ENCODE data around the gene SHOC1.

GRCh38 chr9:111803924-111804323, 9.2 kb upstream of the SHOC1 start:
- TF ChIP-seq CTCF (IDR thresholded peaks at IDR 0.05), result no peak
- TF ChIP-seq EZH2 (IDR thresholded peaks at IDR 0.05; ENCODE audit: borderline replicate concordance, insufficient read depth, low read depth, low read length, poor library complexity, severe bottlenecking), result no peak

Measured in B cell (primary cell).